ENCODE data around the gene DGKE.

- TF ChIP-seq POLR2A (IDR thresholded peaks at IDR 0.05; ENCODE audit: low read depth, low read length) (no peak), POLR2AphosphoS5 (IDR thresholded peaks at IDR 0.05; ENCODE audit: insufficient read depth, low read depth, low read length) (no peak), CTCF (IDR thresholded peaks at IDR 0.05; ENCODE audit: extremely low read depth in 1 of 2, insufficient read depth in 1 of 2, low read depth in 1 of 2, low read length in 2 of 2) (no peak), MYC (IDR thresholded peaks at IDR 0.05; ENCODE audit: low read depth, low read length) (no peak), EZH2 (IDR thresholded peaks at IDR 0.05; ENCODE audit: borderline replicate concordance, low read depth, low read length, severe bottlenecking) (no peak), GATA2 (IDR thresholded peaks at IDR 0.05; ENCODE audit: insufficient read depth, insufficient read length, low read depth, low read length) (no peak)
Observed at GRCh38 chr17:56810343-56810742, 23.6 kb upstream of the DGKE start.

Data from endothelial cell of umbilical vein (primary cell).